Measurements from ENCODE around the gene TCEA2.

The TCEA2 gene

GRCh38 chr20:64062596-64063388 lies at the start of gene TCEA2:
TSS of gene TCEA2 (plus strand) at chr20:64063198. CDS start at chr20:64063313, 115 bp downstream.
- DNase-seq: peak; percentile 97

- no peak for DNase-seq
Measured at GRCh38 chr20:64015635-64016034, 47.4 kb upstream of the TCEA2 start.

- no peak for DNase-seq
Measured at GRCh38 chr20:64021124-64021975, 41.6 kb upstream of the TCEA2 start.

- DNase-seq: no peak
Measured at GRCh38 chr20:64022671-64023360, 40.2 kb upstream of the TCEA2 start.

GRCh38 chr20:64023361-64024140 lies 39.4 kb upstream of the TCEA2 start:
- DNase-seq: no peak

GRCh38 chr20:64024141-64024990 lies 38.6 kb upstream of the TCEA2 start:
- DNase-seq: no peak

- DNase-seq: no peak
Measured at GRCh38 chr20:64025101-64025825, 37.7 kb upstream of the TCEA2 start.

- DNase-seq: no peak
Measured at GRCh38 chr20:64025826-64026412, 37.1 kb upstream of the TCEA2 start.

- no peak for DNase-seq
Measured at GRCh38 chr20:64027981-64028685, 34.9 kb upstream of the TCEA2 start.

- no peak for DNase-seq
Measured at GRCh38 chr20:64029293-64030117, 33.5 kb upstream of the TCEA2 start.

GRCh38 chr20:64030371-64031134 lies 32.4 kb upstream of the TCEA2 start:
- no peak for DNase-seq

- DNase-seq: no peak
Measured at GRCh38 chr20:64031822-64032314, 31.1 kb upstream of the TCEA2 start.

GRCh38 chr20:64032706-64033624 lies 30.0 kb upstream of the TCEA2 start:
- DNase-seq: no peak

GRCh38 chr20:64033981-64034493 lies 29.0 kb upstream of the TCEA2 start:
- DNase-seq: no peak

GRCh38 chr20:64035066-64035932 lies 27.7 kb upstream of the TCEA2 start:
- DNase-seq: peak; percentile 79

Measured in activated CD4-positive, alpha-beta T cell treated with anti-CD3 and anti-CD28 coated beads, Interleukin-2, amount 50 U/mL, for 16 hours (primary cell).